PC-3 (cell line): ENCODE data around the gene ZNF705A.
"Not testable (repeated sequence)": the region's sequence is repeated elsewhere in the genome, so short reads cannot be mapped to it uniquely, and the experiment has no call there.

ENCODE experiments used
- EZH2 ChIP-seq: fragments of 300-600 bp; sonication (generic); IDR thresholded peaks from one replicate; pipeline ENCODE4 v1.6.1; 2017; ENCODE audit warnings: antibody characterized with exemption, mild to moderate bottlenecking, low read length; ENCODE audit not compliant: unreplicated experiment
- TF ChIP-seq, protein P1 (sequence below): fragments of 300-600 bp; sonication (generic); conservative IDR thresholded peaks from 2 replicates; pipeline ENCODE4 v1.5.1; 2017; ENCODE audit warnings: antibody characterized with exemption, low read depth, mild to moderate bottlenecking, low read length

DNA sequence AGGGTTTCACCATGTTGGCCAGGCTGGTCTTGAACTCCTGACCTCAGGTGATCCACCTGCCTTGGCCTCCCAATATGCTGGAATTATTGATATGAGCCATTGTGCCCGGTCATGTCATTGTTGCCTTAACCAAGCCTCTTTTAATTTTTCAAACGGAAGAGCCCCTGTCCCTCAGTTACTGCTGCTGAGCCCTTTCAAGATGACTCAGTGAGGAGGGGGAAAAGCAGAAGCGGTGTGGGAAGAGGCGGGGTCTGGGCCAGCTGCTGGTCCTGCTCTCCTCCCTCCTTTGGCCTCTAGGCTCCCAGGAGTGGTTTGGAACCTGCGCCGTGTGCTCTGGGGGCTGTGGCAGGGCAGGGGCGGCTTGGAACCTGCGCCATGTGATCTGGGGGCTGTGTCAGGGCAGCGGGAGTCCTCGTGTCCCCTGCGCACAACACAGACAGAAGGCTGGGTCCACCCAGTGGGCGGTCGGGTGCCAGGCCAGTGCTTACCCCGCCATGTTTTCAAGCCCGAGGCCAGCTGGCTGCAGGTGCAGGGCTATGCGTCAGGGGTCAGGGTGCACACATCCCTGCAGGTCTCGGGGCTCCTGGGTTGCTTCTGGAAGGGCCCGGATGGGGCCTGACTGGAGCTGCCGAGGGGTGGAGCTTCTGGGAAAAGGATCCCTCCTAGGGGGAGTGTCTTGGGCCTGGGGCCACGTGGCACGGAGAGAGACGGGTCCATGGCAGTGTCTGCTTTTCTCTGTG, 70.3 kb downstream of the ZNF705A start, which contains the start of gene FAM90A1:
- TF ChIP-seq, protein P1, sequence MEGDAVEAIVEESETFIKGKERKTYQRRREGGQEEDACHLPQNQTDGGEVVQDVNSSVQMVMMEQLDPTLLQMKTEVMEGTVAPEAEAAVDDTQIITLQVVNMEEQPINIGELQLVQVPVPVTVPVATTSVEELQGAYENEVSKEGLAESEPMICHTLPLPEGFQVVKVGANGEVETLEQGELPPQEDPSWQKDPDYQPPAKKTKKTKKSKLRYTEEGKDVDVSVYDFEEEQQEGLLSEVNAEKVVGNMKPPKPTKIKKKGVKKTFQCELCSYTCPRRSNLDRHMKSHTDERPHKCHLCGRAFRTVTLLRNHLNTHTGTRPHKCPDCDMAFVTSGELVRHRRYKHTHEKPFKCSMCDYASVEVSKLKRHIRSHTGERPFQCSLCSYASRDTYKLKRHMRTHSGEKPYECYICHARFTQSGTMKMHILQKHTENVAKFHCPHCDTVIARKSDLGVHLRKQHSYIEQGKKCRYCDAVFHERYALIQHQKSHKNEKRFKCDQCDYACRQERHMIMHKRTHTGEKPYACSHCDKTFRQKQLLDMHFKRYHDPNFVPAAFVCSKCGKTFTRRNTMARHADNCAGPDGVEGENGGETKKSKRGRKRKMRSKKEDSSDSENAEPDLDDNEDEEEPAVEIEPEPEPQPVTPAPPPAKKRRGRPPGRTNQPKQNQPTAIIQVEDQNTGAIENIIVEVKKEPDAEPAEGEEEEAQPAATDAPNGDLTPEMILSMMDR = not testable (repeated sequence)
- not testable (repeated sequence) for TF ChIP-seq EZH2
